HG02970 (cell line): ENCODE data around the gene DNAH10.

Source experiments
- ATAC-seq: cut with Tn5 transposase; IDR thresholded peaks from one replicate; pipeline ENCODE4 v1.9.1; 2021; ENCODE audit warnings: mild to moderate bottlenecking, moderate library complexity, moderate number of reproducible peaks; ENCODE audit not compliant: unreplicated experiment, low FRiP score

DNAH10 gene

GRCh38 chr12:123961585-123962345 is 199.7 kb downstream of the DNAH10 start:
- no peak for ATAC-seq

GRCh38 chr12:123962513-123962912 is 200.4 kb downstream of the DNAH10 start:
- ATAC-seq = no peak

- no peak for ATAC-seq
Observed at GRCh38 chr12:123963821-123964220, 201.7 kb downstream of the DNAH10 start.

GRCh38 chr12:123965382-123965781 is 203.3 kb downstream of the DNAH10 start:
- no peak for ATAC-seq

GRCh38 chr12:123966596-123966995 is 204.5 kb downstream of the DNAH10 start:
- no peak for ATAC-seq

GRCh38 chr12:123967121-123967586 is 205.1 kb downstream of the DNAH10 start:
- no peak for ATAC-seq

- ATAC-seq = no peak
Observed at GRCh38 chr12:123971449-123971769, 209.3 kb downstream of the DNAH10 start.

- ATAC-seq = peak; percentile 8
Observed at GRCh38 chr12:123971770-123972456, 209.8 kb downstream of the DNAH10 start.

GRCh38 chr12:123972457-123973401 is 210.6 kb downstream of the DNAH10 start, which contains the start of the genes CCDC92 and ZNF664:
Gene CCDC92 (minus strand): TSS chr12:123972831. CDS start chr12:123944305, 28,526 bp downstream.
Gene ZNF664 (plus strand): TSS chr12:123973215. CDS start chr12:124012145, 38,930 bp downstream.
- ATAC-seq = peak; percentile 72

GRCh38 chr12:123973552-123974341 is 211.6 kb downstream of the DNAH10 start:
- peak; percentile 7 for ATAC-seq

- ATAC-seq = no peak
Observed at GRCh38 chr12:123976227-123976826, 214.2 kb downstream of the DNAH10 start.

GRCh38 chr12:123979566-123979965 is 217.5 kb downstream of the DNAH10 start:
- ATAC-seq = no peak

GRCh38 chr12:123982269-123982668 is 220.2 kb downstream of the DNAH10 start:
- ATAC-seq = no peak

- no peak for ATAC-seq
Observed at GRCh38 chr12:123983822-123984485, 221.9 kb downstream of the DNAH10 start.

- ATAC-seq = no peak
Observed at GRCh38 chr12:123984903-123985302, 222.8 kb downstream of the DNAH10 start.
